GM19455 (cell line): Measurements from ENCODE around the gene HSPA9.

Experiments
- ATAC-seq: cut with Tn5 transposase; IDR thresholded peaks from one replicate; pipeline ENCODE4 v1.9.1; 2021; ENCODE audit not compliant: unreplicated experiment

The HSPA9 gene

DNA sequence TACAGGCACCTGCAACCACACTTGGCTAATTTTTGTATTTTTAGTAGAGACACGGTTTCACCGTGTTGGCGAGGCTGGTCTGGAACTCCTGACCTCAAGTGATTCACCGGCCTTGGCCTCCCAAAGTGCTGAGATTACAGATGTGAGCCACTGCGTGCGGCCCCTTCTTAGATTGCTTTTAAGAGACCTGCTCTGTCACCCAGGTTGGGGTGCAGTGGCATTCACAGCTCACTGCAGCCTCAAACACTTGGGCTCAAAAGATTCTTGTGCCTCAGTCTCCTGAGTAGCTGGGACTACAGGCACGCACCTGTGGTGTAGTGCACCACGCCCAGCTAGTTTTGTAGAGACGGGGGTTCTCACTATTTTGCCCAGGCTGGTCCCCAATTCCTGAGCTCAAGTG, 11.0 kb downstream of the HSPA9 start:
- no peak for ATAC-seq

DNA sequence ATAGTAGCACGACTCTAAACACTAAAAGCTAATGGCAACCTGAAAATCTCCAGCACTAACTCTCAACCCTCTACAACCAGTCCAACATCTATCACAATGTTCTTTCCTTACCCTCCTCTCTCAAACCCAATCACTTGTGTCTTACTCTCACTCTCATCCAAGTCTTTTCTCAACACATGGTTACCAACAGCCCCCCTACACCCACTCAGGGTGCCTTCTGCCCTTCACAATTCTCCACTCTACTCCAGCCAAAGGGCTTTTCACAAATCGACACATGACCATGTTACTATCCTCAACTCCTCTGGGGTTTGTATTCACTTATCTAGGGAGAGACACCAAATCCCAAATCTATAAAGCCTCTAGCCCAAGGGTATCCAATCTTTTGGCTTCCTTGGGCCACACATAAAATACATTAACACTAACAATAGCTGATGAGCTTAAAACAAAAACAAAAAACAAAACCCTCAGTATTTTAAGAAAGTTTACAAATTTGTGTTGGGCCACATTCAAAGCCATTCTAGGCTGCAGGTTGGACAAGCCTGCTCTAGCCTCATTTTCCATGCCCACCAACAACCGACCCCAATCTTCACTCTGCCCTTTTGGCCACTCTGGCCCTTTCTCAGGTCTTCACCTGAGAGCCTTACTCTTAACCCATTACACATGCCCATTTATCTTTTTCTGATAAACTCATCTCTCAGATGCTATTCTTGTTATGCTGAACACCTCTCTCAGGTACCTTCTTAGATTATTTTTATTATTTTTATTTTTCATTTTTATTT, 11.7 kb downstream of the HSPA9 start:
- ATAC-seq = no peak

DNA sequence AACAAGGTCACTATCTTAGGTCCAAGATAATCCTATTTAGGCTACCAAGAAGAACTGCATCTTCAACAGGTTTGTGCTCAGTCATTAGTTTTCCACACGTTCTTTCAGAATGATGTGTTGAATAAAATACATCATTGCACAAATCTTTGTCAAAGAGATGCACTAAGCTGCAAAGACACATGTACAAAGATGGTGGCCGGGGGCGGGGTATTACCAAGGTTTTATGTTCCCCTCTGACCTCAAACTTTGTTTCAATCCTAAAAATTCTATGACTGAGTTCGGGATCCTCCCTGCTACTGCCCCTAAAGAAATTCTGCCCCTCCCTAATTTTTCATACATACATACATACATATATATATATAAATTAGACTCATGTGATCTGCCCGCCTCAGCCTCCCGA, 14.2 kb downstream of the HSPA9 start:
- no peak for ATAC-seq

DNA sequence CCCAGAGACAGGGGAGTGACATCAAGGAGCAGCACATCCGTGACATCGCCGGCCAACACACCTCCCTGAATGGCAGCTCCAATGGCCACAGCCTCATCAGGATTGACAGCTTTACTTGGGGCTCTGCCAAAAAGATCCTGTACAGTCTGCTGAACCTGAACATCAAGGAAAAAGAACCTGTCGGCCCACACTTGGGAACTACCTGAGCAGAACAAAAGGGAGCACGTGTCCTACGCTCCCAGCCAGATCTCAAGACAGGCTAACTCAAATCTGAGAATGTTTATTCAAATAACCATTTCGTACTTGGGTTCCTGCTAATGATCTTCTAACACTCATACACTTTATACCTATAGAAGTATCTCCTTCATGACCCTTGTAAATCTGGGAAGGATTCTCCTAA, 15.3 kb downstream of the HSPA9 start:
- no peak for ATAC-seq

DNA sequence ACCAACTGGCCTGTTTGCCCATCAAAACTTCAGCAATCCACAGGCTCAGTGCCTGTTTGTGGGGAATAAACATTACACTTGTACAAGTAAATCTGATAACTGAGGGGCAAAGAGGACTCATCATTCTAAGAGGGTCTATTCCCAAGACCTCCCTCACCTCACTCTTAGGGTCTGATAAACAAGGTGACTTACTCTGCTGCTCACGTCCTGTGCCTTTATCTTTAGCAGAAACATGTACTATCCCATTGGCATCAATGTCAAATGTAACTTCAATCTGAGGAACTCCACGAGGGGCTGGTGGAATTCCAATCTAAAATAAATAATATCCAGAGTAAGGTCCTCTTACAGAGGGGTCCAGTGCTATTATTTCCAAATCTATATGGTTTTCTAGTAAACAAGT, 17.5 kb downstream of the HSPA9 start:
- no peak for ATAC-seq

DNA sequence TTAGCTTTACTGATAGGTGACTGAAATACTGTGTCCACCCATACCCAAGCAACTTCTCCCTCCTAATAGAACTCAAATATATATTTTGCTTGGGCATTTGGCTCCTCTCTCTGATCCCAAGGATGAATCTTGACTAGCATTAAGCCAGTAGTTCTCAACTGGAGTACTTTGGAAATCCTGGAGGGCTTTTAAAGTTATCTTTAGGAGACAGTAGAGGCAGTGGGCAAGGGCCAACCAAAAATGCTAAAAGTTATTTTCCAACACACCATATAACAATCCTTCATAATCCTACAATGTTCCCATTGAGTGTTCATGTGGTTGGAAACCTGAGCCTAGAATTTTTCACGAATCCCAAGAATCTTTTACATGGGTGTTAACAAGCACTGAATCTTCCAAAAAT, 21.1 kb downstream of the HSPA9 start:
- ATAC-seq = no peak

DNA sequence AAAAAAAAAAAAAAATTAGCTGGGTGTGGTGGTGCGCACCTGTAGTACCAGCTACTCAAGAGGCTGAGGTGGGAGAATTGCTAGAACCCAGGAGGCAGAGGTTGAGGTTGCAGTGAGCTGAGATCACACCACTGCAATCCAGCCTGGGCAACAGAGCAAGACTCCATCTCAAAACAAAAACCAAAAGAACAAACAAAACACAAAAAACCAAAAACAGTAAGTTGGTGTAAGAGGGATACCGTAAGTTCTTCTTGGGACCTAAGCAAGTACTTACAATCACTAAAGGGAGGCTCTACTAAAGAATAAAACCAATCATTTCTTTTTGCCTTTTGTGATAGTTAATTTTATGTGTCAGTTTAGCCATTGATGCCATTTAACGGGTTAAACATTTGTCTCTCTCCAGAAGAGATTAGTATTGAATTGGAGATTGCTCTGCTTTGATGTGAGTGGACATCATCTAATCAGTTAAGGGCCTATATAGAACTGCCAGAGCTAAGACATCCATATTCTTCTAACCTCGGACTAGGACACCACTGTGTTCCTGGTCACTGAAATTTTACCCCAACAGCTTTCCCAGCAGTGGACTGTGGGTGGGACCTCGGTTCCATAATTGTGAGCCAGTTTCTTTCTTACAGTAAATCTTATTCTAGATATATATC, 21.6 kb downstream of the HSPA9 start:
- no peak for ATAC-seq

DNA sequence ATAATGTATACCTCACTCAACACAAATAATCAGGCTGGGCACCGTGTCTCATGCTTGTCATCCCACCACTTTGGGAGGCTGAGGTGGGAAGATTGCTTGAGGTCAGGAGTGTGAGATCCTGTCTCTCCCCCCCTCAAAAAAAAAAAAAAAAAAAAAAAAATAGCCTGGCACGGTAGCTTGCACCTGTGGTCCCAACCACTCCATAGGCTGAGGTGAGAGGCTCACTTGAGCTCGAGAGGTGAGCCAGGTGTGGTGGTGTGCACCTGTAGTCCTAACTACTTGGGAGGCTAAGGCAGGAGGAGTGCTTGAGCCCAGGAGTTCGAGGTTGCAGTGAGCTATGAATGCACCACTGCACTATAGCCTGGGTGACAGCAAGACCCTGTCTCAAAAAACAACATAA, 22.5 kb downstream of the HSPA9 start:
- ATAC-seq = no peak

DNA sequence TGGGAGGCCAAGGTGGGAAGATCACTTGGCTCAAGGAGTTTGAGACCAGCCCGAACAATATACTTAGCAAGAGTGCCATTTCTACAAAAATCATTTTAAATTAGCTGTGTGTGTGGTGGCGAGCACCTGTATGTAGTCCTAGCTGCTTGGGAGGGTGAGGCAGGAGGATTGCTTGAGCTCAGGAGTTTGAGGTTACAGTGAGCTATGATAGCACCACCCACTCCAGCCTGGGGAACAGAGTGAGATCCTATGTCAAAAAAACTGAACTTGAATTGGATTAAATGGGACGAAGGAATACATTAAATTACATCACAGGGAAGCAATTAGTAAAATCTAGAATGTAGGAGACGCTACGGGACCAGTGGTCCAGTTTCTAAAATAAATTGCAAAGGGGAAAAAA, 25.8 kb downstream of the HSPA9 start:
- ATAC-seq = no peak

DNA sequence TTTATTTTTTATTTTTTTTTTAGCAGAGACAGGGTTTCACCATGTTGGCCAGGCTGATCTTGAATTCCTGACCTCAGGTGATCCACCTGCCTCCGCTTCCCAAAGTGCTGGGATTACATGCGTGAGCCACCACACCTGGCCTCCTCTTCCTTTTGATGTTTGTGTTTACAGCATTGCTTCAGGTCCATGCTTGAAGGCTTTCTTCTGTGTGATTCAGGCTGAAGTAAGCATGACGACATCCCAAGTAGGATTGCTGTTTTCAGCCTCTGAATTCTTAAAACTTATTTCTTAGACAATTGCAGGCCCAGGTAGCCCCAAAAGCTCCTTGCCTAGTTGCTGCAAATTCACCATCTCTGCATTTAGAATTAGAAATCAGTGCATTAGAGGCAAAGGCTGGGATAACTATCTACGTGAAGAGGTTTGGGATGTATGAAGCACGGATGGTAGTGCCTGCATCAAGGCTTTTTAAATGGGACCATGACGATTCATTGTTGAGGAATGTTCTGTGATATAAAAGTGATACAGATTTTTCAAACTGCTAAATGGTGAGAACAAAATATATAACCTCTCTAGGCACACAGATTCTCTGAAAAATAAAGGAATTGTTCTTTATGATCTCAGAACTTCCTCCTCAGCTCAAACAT, 29.2 kb downstream of the HSPA9 start:
- ATAC-seq = no peak

DNA sequence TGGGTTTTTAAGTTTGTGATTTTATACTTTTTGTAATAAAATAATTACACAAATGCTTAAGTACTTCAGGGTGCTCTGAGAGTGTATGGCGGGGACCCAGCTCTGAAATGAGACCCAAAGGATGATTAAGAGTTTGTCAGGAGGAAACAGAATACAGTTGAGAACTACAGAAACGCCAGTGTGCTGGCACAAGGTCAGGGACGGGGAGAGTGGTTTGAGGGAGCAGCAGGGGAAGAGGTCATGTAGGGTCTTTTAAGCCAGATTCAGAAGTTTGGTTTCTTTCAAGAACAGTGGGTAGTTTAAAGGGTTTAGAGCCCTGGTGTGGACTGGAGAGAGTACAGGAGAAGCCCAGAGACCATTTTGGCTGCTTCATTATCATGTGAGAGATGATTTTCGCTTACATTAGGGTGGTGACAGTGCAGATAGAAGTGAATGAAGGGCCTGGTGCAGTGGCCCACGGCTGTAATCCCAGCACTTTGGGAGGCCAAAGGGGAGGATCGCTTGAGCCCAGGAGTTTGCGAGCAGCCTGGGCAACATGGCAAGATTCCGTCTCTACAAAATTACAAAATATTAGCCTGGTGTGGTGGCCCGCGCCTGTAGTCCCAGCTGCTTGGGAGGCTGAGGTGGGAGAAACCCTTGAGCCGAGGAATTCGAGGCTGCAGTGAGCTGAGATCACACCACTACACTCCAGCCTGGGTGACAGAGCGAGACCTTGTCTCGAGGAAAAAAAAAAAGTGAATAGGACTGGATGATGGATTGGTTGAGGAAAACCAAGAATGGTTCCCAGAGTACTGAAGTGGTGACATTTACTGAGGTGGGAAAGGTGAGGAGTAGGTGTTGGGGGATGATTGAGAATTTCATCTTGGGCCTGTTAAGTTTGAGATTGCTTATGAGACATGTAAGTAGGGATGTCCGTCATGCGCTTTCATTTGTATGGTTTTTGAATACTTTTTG, 30.7 kb downstream of the HSPA9 start:
- no peak for ATAC-seq

DNA sequence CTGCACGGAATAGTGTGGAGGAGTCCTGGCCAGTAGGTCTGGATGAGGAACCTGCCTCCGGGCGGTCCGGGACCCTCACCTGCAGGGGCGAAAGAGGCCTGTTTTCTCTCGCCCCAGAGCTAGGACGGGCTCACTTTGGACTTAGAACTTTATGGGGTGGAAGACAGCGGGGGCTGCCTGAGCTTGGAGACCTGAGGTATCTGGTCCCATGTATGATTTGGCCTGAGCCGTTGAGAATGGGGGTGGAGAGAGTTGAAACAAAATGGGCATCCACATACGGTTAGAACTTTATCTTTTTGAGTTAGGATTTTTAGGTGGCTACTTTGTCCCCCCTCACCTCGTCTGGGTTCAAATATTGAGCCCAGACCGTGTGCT, 31.5 kb downstream of the HSPA9 start:
- ATAC-seq = peak; percentile 47

DNA sequence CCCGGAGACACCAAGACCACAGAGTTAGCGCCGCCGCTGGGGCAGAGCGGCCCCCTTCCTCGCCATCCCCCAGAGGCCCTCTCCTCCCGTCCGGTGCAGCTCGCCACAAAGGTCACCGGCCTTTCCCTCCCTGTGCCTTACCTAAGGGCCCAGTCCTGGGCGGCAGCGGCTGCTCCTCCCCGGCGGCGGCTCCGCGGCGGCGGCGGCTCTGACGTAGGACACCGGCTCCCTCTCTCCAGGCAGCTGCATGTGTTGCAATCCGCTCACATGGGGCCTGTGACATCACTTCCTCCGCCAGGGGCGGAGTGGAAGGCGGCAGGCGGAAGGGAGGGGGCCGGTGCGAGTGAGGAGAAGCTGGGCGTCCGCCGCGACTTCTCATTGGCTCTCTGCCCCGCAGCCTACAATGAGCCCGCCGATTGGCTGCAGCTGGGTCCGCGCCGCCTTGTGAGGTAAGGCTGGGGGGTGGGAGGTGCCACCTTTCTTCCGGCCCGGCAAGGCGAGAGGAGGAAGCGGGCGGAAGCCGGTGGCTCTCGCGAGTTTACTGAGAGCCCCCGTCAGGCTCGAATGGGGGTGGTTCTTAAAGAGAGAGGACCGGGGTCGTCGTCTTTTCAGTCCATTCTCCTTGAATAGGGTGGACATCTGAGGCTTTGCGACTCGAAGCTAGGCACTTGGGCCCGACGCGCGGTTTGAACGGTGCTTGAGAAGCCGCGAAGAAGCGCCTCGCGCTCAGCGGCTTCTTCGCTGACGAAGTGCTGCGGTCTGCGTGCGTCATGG, 32.1 kb downstream of the HSPA9 start, which contains the start of gene ETF1:
TSS of gene ETF1 (minus strand) at position 281 of the 774 bp plus-strand sequence. CDS start 318 bp downstream, outside the sequence.
- peak; percentile 95 for ATAC-seq

DNA sequence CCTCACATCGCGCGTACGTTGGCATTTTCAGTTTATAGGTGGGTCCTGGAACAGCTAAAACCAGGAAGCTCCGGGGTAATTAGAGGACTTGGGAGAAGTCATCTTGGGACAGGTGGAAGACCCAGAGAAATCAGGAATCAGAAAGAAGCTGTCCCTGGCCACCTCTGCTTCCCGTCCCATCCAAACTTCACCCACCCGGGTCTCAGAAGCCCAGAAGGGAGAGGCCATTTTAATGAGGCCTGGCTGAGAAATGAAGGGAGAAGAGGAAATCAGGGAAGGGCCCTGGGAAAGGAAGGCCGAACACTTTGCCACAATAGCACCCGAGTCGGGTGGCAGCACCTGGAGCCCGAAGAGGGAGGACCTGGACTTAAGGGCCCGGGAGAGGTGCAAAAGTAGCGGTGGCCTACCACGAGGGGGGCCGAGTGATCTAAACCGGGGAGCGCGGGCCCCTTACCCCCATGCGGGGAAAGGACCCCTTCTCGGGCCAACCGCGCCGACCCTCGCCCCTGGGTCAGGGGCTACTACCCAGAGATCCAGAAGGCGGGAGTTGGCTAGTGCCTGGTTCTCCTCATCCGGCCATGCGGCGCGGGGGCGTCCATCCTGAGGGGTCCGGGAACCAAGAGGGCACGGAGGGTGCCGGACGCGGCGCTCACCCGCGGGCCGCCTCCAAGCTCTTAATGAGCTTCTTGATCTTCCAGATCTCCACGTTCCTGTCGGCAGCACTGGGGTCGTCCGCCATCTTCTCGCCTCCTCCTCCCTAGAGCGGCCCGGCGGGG, 32.8 kb downstream of the HSPA9 start:
- ATAC-seq = peak; percentile 40

DNA sequence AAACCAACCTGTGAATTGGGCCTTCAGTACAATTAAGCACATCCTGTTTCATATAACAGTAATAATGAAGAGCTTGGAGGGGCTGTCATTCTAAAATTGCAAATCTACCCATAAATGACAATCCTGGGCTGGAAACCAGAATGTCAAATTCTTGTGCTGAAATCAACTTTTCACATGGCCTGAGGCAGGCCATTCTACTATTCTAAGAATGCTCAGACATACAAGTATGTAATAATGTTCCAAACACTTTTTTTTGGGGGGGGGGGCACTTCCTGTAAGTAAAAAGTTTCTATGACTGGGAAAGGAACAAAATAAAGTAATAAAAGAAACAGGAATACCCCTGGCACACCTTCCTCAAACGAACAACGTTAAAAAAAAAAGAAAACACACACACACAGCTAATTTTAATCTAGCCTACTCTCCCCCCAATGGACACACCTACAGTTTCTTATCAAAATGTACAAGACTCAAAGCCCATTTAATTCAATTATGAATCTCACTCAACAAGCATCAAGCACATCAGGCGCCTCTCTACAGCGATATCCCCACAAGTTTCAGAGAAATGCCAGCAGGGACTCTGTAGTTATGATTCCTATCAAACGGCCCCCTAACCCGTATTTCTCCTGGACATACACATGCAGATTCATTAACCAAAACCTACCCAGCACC, 33.6 kb downstream of the HSPA9 start:
- no peak for ATAC-seq

DNA sequence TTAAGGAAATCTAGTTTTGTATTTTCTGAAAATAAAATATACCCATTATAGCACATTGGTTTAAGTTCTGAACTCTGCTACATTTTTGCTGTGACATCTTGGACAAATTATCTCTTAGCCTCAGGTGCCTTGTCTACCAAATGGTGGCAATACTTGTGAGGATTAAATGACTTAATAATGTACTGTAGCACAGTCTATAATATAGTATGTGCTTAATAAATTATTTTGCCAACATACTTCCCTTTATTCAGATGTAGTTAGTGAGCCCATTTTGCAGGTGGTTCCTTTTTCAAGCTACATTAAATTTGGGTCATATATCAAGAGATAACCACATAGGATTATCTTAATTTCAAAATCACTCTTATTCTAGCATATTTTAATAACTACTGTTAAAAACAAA, 35.4 kb downstream of the HSPA9 start:
- no peak for ATAC-seq

DNA sequence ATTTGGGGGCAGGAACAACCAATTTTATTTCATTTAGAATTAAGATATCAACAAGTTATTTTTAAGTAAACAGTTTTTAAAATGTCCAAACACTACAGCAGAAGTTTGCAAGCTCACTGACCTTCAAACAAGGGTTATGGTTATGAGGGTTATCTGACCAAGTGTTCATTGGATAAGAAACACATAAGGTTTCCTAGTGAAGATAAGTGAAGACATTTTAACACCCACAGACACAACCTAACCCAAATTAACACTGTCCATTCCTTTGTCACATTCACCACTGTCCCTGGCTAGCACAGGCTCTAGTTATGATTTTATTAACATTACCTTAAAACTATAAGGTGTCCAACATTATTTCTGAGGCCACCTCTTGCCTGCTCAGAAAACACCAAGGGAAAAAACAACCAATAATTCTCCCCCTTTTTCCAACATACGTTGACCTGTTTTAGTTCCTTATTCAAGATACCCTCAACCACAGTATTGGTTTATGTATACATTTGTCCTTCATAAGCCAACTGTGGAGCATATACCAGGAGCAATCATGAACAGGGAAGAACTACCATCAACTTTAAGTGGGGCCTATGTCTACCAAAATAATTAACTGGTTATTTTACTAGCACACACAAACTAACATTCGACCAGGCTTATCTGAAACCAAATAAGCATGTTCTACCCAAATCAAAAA, 36.1 kb downstream of the HSPA9 start:
- ATAC-seq = no peak

DNA sequence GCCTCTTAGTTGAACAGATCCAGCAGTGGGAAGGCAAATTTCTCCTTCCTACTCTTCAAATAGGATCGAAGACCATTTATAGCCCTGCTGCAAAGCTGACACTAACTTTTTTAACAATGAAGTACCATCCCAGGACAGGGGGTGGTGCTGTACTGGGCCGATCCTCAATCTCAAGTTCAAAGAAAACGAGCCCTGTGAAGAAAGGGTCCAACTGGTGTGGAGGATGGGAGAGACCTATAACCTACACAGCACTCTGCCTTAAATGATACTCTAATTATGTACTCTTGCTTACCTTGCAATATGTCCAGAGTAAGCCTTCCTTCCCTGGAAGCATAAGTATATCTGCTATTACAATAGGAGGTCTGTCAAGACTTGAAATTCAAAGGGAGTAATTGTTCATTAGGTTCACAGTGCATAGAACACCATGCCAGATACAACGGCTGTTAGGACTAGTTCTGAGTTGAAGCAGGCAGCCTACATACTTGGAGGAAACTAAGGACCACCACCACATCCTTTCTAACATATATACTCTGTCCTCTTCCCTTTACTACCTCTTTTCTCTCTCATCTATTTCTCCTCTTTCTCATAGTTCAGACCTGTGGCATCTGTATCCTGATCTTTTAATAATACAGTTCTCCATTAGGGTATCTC, 38.4 kb downstream of the HSPA9 start:
- ATAC-seq = no peak
